Epithelial cell of esophagus (primary cell): ENCODE data around the gene LSM14A.
A peak's percentile ranks its signal among the peaks of the same experiment; 100 is the strongest.
"Not testable (repeated sequence)": the region's sequence is repeated elsewhere in the genome, so short reads cannot be mapped to it uniquely, and the experiment has no call there.

Source experiments
- DNase-seq: peaks from one replicate; pipeline ENCODE4 v3.0.0; 2010; ENCODE audit warnings: low read depth
- H3K4me3 ChIP-seq: 2 replicates; pipeline ENCODE4 v1.5.1; 2011; ENCODE audit warnings: mild to moderate bottlenecking, low read length, control low read depth
- TF ChIP-seq, protein P1 (sequence below): IDR thresholded peaks from 2 replicates; pipeline ENCODE4 v1.5.1; 2011; ENCODE audit warnings: low read depth, mild to moderate bottlenecking, low read length, control low read depth, inconsistent platforms; ENCODE audit not compliant: insufficient read depth; ENCODE audit errors: missing control alignments

Gene LSM14A

DNA sequence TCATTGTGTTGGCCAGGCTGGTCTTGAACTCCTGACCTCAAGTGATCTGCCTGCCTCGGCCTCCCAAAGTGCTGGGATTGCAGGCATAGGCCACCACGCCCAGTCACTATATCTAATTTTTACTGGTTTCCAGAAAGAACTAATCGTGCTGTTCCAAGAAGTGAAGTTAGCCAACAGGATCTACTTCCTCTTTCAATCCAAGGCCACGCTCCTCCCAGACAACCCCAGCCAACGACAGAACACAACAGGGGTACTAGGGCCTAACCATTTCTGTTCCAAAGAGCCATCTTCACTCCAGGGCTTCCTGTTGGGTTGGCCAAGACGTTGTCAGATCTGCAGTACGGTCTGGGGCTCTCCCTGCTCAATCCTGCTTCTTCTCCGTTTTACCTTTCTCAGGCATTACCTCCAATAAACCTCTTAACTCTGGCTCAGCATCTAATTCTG is 7.0 kb upstream of the LSM14A start:
- no peak for DNase-seq
- H3K4me3 ChIP-seq, result no peak overlapping the region
- TF ChIP-seq, protein P1, sequence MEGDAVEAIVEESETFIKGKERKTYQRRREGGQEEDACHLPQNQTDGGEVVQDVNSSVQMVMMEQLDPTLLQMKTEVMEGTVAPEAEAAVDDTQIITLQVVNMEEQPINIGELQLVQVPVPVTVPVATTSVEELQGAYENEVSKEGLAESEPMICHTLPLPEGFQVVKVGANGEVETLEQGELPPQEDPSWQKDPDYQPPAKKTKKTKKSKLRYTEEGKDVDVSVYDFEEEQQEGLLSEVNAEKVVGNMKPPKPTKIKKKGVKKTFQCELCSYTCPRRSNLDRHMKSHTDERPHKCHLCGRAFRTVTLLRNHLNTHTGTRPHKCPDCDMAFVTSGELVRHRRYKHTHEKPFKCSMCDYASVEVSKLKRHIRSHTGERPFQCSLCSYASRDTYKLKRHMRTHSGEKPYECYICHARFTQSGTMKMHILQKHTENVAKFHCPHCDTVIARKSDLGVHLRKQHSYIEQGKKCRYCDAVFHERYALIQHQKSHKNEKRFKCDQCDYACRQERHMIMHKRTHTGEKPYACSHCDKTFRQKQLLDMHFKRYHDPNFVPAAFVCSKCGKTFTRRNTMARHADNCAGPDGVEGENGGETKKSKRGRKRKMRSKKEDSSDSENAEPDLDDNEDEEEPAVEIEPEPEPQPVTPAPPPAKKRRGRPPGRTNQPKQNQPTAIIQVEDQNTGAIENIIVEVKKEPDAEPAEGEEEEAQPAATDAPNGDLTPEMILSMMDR, result no peak

DNA sequence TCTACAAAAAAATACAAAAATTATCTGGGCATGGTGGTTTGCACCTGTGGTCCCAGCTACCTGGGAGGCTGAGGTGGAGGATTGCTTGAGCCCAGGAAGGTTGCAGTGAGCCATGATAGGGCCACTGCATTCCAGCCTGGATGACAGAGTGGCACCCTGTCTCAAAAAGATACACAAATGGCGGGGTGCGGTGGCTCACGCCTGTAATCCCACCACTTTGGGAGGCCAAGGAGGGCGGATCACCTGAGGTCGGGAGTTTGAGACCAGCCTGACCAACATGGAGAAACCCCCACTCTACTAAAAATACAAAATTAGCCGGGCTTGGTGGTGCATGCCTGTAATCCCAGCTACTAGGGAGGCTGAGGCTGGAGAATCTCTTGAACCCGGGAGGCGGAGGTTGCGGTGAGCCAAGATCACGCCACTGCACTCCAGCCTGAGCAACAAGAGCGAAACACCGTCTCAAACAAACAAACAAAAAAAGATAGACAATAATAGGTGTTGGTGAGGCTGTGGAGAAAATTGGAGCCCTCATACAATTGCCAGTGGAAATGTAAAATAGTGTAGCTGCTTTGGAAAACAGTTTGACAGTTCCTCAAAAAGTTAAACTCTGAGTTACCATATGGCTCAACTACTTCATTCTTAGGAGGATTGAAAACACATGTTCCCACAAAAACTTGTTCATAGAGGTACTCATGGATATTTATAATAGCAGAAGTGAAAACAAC is 2.7 kb upstream of the LSM14A start:
- not testable (repeated sequence) for DNase-seq, H3K4me3 ChIP-seq

DNA sequence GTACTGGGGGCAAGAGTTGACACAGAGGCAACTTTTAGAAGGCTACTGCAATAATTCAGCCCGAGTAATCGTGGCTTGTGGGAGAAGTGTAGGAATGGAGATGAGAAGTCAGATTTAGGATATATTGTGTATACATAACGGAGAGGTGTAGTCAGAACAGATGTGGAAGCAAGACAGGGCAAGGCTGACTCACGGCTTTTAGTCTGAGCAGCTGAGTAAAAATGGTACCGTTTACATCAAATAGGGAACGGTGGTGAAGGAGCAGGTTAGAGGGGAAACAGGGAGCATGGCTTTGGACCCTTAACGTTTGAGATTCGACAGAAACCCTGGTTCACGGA is 796 bp upstream of the LSM14A start:
- TF ChIP-seq, protein P1, result no peak
- peak; percentile 74 for DNase-seq
- peak overlapping the region; percentile 76 for H3K4me3 ChIP-seq

DNA sequence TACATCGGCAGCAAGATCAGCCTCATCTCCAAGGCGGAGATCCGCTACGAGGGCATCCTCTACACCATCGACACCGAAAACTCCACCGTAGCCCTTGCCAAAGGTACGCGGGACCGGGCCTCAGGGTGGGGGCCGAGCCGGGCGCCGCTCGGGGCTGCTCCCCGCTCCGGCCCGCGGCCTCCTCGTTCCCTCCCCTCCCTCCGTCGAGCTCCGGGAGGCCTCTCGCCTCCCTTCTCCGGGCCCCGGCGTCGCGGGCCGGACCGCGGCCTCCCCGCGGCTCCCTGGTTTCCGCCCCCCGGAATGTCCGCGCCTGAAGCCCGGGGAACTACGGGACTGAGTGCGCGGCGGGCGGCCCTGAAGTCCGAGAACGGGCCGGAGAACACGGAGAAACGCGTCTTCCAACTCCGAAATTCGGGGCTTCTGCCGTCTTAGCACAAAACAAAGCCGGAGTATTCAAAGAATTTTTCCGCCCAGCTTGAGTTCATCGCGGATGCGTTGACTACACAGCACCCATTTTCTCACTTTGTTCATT is 423 bp downstream of the LSM14A start:
- DNase-seq, result no peak
- peak overlapping the region; percentile 74 for H3K4me3 ChIP-seq
- TF ChIP-seq, protein P1, result no peak

- H3K4me3 ChIP-seq, result peak overlapping the region; percentile 74
Observed at GRCh38 chr19:34173193-34173956, 1.1 kb downstream of the LSM14A start.

GRCh38 chr19:34175173-34175572 is 2.9 kb downstream of the LSM14A start:
- not testable (repeated sequence) for DNase-seq, H3K4me3 ChIP-seq

More at GRCh38 chr19:34173193-34173956, 1.1 kb downstream of the LSM14A start:
- TF ChIP-seq, protein P1, result peak; percentile 14
- DNase-seq, result peak; percentile 86

- H3K4me3 ChIP-seq, result peak overlapping the region; percentile 6
- DNase-seq, result no peak
Observed at GRCh38 chr19:34176581-34176980, 4.3 kb downstream of the LSM14A start.

More at GRCh38 chr19:34176581-34176980, 4.3 kb downstream of the LSM14A start:
- TF ChIP-seq, protein P1, result no peak
